Coronary artery (tissue), 2 donors: ENCODE data around the gene NMNAT3.

ENCODE experiments used
- DNase-seq: peaks from one replicate; pipeline ENCODE4 v3.0.0-alpha.2; 2017; ENCODE audit warnings: low spot score
- H3K27ac ChIP-seq, 2 donors: fragments of 200-600 bp; sonication (generic); one replicate each; pipeline ENCODE4 v1.5.1; 2016 to 2019
- H3K4me3 ChIP-seq: fragments of 200-600 bp; sonication (generic); 2 replicates; pipeline ENCODE4 v1.5.1; 2016; ENCODE audit warnings: mild to moderate bottlenecking, moderate library complexity
- CTCF ChIP-seq: fragments of 200-600 bp; sonication (generic); IDR thresholded peaks from one replicate; pipeline ENCODE4 v1.5.1; 2019; ENCODE audit warnings: antibody characterized with exemption

NMNAT3 gene

GRCh38 chr3:139639662-139640061 is 38.1 kb downstream of the NMNAT3 start:
- H3K4me3 ChIP-seq = no peak overlapping the region
- no peak for TF ChIP-seq CTCF
- H3K27ac ChIP-seq = no peak overlapping the region
- DNase-seq = no peak

- no peak for DNase-seq
- no peak for TF ChIP-seq CTCF
- H3K27ac ChIP-seq = no peak overlapping the region
These were observed 39.3 kb downstream of the NMNAT3 start for GRCh38 chr3:139638518-139638917.

GRCh38 chr3:139636511-139636910 is 41.3 kb downstream of the NMNAT3 start:
- no peak overlapping the region for H3K4me3 ChIP-seq
- no peak for TF ChIP-seq CTCF
- no peak overlapping the region for H3K27ac ChIP-seq
- DNase-seq = no peak

More at GRCh38 chr3:139638518-139638917, 39.3 kb downstream of the NMNAT3 start:
- no peak overlapping the region for H3K4me3 ChIP-seq

- DNase-seq = no peak
- no peak for TF ChIP-seq CTCF
- Histone ChIP-seq H3K4me3 (no peak overlapping the region), H3K27ac (no peak overlapping the region)
These were observed 43.6 kb downstream of the NMNAT3 start for GRCh38 chr3:139634111-139634635.

- H3K27ac ChIP-seq = no peak overlapping the region
- DNase-seq = no peak
- TF ChIP-seq CTCF = no peak
- no peak overlapping the region for H3K4me3 ChIP-seq
These were observed 44.3 kb downstream of the NMNAT3 start for GRCh38 chr3:139633511-139633910.

GRCh38 chr3:139630542-139630941 is 47.2 kb downstream of the NMNAT3 start:
- Histone ChIP-seq H3K4me3 (no peak overlapping the region), H3K27ac (no peak overlapping the region)
- no peak for DNase-seq
- TF ChIP-seq CTCF = no peak

GRCh38 chr3:139629033-139629432 is 48.7 kb downstream of the NMNAT3 start:
- no peak for TF ChIP-seq CTCF
- no peak for DNase-seq
- no peak overlapping the region for H3K27ac ChIP-seq
- no peak overlapping the region for H3K4me3 ChIP-seq
